Subcutaneous abdominal adipose tissue (tissue), 5 donors: Measurements from ENCODE around the gene PLAAT2.
A peak's percentile ranks its signal among the peaks of the same experiment; 100 is the strongest.
"Not testable (repeated sequence)": the region's sequence is repeated elsewhere in the genome, so short reads cannot be mapped to it uniquely, and the experiment has no call there.

Experiments
- H3K27ac ChIP-seq: one replicate; pipeline ENCODE4 v1.7.0; 2013; ENCODE audit warnings: low read depth, mild to moderate bottlenecking, inconsistent platforms, low read length, moderate library complexity
- H3K27me3 ChIP-seq, 5 donors: one replicate each; pipeline ENCODE4 v1.7.0; 2013; ENCODE audit warnings: low read length in 5 of 5, inconsistent platforms in 1 of 5; ENCODE audit not compliant: control insufficient read depth in 5 of 5, insufficient read depth in 4 of 5
- H3K36me3 ChIP-seq, 5 donors: one replicate each; pipeline ENCODE4 v1.7.0; 2013; ENCODE audit warnings: low read length in 5 of 5; ENCODE audit not compliant: control insufficient read depth in 5 of 5, insufficient read depth in 5 of 5
- H3K4me1 ChIP-seq, 5 donors: one replicate each; pipeline ENCODE4 v1.7.0; 2013; ENCODE audit warnings: low read length in 5 of 5, mild to moderate bottlenecking in 3 of 5, moderate library complexity in 1 of 5; ENCODE audit not compliant: control insufficient read depth in 5 of 5, insufficient read depth in 5 of 5
- H3K4me3 ChIP-seq, 5 donors: one replicate each; pipeline ENCODE4 v1.7.0; 2013; ENCODE audit warnings: low read length in 5 of 5, low read depth in 1 of 5
- H3K9ac ChIP-seq, 5 donors: one replicate each; pipeline ENCODE4 v1.7.0; 2013; ENCODE audit warnings: low read length in 5 of 5, mild to moderate bottlenecking in 4 of 5, moderate library complexity in 3 of 5
- H3K9me3 ChIP-seq, 5 donors: one replicate each; pipeline ENCODE4 v1.7.0; 2013; ENCODE audit warnings: low read length in 5 of 5; ENCODE audit not compliant: control insufficient read depth in 5 of 5
- donor health status: healthy.
- donor health status: healthy.
- donor health status: healthy.
- donor health status: healthy.
- donor health status: healthy.

PLAAT2 gene

DNA sequence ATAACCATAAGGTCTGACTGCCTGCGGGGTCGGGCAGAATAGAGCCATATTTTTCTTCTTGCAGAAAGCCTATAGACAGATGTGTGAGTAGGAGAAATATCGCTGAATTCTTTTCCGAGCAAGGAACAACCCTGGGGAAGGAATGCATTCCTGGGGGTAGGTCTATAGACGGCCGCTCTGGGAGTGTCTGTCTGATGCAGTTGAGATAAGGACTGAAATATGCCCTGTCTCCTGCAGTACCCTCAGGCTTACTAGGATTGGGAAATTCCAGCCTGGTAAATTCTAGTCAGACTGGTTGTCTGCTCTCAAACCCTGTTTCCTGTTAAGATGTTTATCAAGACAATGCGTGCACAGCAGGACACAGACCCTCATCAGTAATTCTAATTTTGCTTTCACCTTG lies 18.0 kb upstream of the PLAAT2 start:
- Histone ChIP-seq H3K36me3 (peaks cover 28 to 55% (median 42%) of the 10 kb centered on the region in 5 donors), H3K4me1 (peaks cover 0 to 30% (median 16%) of the 10 kb centered on the region in 5 donors), H3K9me3 (peaks cover 0 to 11% (median 7%) of the 10 kb centered on the region in 5 donors), H3K27ac (peak overlapping the region; percentile 33)
- H3K9ac ChIP-seq, H3K4me3 ChIP-seq, H3K27me3 ChIP-seq: not testable (repeated sequence)

DNA sequence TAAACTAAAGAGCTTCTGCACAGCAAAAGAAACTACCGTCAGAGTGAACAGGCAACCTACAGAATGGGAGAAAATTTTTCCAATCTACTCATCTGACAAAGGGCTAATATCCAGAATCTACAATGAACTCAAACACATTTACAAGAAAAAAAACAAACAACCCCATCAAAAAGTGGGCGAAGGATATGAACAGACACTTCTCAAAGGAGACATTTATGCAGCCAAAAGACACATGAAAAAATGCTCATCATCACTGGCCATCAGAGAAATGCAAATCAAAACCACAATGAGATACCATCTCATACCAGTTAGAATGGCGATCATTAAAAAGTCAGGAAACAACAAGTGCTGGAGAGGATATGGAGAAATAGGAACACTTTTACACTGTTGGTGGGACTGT lies 15.7 kb upstream of the PLAAT2 start:
- not testable (repeated sequence) for H3K9ac ChIP-seq, H3K27ac ChIP-seq, H3K4me3 ChIP-seq, H3K27me3 ChIP-seq
- Histone ChIP-seq H3K36me3 (peaks cover 21 to 56% (median 38%) of the 10 kb centered on the region in 5 donors), H3K4me1 (peaks cover 9 to 48% (median 39%) of the 10 kb centered on the region in 5 donors), H3K9me3 (peaks cover 0 to 11% (median 7%) of the 10 kb centered on the region in 5 donors)

DNA sequence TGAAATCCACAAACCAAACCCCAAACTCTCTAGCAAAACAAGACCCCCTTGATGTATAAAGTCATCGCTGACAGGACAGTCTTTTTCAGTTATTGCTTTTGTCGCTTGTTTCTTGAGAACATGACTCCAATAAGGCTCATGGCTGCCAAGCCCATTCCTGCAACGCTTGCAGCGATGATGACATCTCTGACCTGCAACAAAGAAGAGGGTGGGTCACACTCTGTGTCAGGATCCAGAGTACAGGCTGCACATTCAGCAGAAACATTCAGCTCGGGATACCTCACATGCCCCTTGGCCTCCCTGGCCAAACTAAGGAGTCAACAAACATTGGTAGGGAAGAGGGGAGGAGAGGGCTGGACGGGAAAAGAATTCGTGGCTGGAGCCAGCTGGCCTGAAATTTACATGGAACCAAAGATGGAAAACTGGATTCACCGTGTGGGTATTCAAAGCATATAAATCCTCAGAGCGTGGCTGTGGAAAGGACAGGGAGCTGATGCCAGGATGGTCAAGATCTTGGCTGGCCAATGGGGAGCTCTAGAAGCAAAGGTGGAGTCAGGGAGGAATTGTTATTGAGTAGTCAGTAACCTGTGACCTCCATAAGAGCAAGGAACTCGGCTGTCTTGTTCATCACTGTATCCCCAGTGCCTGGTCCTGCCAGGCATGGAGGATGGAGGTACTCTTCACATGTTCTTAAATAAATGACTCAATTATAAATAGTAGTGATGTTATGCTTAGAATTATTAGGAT lies 11.8 kb upstream of the PLAAT2 start:
- H3K27ac ChIP-seq: peak overlapping the region; percentile 85
- H3K9me3 ChIP-seq: peaks cover 0 to 5% (median 3%) of the 10 kb centered on the region in 5 donors
- H3K9ac ChIP-seq: peak overlapping the region in 2 of 5 donors; percentile 6 to 23
- peak overlapping the region; percentile 8 to 59 (median 43) for H3K4me3 ChIP-seq
- peaks cover 7 to 28% (median 10%) of the 10 kb centered on the region in 5 donors for H3K36me3 ChIP-seq
- H3K4me1 ChIP-seq: peaks cover 11 to 34% (median 31%) of the 10 kb centered on the region in 5 donors
- no peaks in the 10 kb centered on the region for H3K27me3 ChIP-seq

DNA sequence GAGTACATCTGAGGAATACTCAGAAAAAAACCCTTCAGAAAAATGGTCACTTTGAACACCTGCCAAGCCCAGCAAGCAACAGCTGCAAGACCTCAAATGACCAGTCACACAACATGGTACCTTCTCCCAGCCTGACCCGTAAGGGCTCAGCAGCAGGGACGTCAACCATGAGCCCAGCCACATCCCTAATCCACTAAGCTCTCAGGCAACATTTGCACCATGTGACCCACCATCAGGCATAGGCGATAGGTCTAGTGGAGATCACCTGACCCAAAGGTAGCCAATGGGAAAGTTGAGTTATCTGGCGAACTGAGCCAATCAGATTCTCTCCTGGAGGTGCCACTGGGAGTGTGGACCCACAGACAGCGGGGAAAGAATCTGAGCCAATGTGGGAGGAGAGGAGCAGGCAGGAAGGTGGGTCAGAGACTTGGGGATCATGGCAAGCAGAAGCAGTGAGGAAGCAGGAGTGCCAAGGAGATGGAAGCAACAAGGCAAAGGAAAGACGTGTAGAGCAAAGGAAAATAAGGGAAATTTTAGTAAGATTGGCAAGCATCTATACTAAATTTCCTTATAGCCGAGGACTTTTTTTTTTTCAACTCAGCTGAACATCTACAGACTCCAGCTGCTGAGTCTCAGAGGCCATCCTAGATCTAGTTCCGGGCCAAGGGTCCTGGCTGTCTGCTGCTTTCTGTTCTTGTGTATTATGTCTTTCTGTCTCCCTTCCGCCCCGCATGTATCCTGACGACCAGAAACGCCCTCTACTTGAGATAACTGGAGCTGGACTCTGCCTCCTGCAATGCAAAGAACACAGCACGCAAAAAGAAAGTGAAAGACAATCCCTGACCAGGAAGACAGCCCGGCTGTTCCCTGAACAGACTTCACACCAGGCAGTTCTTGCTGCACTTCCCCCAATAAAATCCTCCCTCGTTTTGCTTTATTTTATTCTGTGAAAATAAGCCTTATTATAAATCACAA lies 11.0 kb upstream of the PLAAT2 start:
- Histone ChIP-seq H3K9me3 (no peaks in the 10 kb centered on the region), H3K27me3 (no peaks in the 10 kb centered on the region), H3K4me3 (peak overlapping the region; percentile 8 to 59 (median 46)), H3K36me3 (peaks cover 4 to 25% (median 7%) of the 10 kb centered on the region in 5 donors), H3K27ac (peak overlapping the region; percentile 85), H3K4me1 (peaks cover 11 to 34% (median 31%) of the 10 kb centered on the region in 5 donors), H3K9ac (peak overlapping the region in 2 of 5 donors; percentile 6 to 23)

DNA sequence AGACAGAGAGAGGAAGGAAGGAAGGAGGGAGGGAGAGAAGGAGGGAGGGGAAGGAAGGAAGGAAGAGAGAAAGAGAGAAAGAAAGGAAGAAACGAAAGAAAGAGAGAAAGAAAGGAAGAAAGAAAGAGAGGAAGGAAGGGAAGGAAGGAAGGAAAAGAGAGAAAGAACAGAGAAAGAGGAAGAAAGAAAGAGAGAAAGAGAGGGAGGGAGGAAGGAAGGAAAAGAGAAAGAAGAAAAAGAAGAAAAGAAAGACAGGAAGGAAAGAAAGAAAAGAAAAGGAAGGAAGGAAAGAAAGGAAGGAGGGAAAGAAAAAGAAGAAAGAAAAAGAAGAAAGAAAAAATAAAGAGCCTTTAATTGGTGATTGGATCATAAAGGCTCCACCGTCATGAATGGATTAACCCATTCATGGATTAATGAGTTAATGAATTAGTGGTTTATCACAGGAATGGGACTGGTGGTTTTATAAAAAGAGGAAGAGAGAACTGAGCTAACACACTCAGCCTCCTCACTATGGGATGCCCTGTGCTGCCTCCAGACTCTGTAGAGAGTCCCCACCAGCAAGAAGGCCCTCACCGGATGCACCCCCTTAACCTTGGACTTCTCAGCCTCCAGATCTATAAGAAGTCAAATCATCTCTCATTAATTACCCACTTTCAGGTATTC lies 9.0 kb upstream of the PLAAT2 start:
- H3K9me3 ChIP-seq: no peaks in the 10 kb centered on the region
- H3K4me1 ChIP-seq: peaks cover 11 to 45% (median 36%) of the 10 kb centered on the region in 5 donors
- no peak overlapping the region for H3K4me3 ChIP-seq
- H3K9ac ChIP-seq: no peak overlapping the region
- H3K27me3 ChIP-seq: no peaks in the 10 kb centered on the region
- peak overlapping the region; percentile 49 for H3K27ac ChIP-seq
- H3K36me3 ChIP-seq: peaks cover 4 to 25% (median 7%) of the 10 kb centered on the region in 5 donors

DNA sequence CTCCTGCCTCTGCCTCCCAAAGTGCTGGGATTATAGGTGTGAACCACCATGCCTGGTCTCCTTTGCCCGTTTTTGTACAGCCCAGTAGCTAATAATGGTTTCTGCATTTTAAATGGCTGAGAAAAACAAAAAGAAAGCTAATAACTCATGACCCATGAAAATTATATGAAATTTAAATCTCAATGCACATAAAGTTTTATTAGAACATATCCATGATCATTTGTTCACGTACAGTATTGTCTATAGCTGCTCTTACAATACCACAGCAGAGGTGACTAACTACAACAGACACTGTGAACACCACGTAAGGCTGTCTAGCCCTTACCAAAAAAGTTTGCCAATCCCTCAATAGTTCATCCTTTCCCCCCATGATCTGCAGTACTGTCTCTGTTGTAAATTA lies 6.4 kb upstream of the PLAAT2 start:
- H3K27ac ChIP-seq: no peak overlapping the region
- peaks cover 7 to 30% (median 23%) of the 10 kb centered on the region in 5 donors for H3K4me1 ChIP-seq
- H3K4me3 ChIP-seq: no peak overlapping the region
- no peaks in the 10 kb centered on the region for H3K27me3 ChIP-seq
- H3K36me3 ChIP-seq: peaks cover 4 to 11% (median 7%) of the 10 kb centered on the region in 5 donors
- H3K9me3 ChIP-seq: no peaks in the 10 kb centered on the region
- H3K9ac ChIP-seq: no peak overlapping the region

DNA sequence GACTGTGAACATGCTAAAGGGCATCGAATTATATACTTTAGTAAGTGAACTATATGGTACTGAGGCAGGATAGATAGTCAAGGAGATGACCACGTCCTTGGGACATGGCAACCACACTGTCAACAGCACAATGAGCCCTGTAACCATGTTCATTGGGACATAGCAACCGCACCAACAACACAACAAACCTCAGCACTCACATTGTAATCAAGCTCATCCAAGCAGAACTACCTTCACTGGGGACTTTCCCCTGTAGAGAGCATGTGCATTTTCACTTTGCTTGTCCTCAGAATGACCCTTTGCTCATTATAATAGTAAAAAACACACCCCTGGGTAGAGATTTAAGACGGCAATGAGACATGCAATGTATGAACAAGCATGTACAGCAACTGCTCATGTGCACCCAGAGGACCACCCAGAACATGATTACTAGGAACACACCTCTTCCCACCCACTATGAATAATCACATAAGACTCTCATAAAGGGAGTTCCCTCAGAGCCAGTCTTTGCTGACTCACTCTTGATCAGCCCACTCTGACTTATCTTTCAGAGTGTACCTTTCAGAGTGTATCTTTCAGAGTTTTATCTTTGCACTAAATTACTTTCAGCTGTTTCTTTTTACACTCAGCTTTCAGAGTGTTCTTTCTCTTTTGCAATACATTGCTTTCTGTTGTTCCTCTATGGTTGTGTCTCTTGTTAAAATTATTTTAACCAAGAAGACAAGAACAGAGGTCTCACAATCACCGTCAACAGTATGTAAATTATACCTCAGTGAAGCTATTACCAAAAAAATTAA lies 4.1 kb upstream of the PLAAT2 start:
- H3K27me3 ChIP-seq: no peaks in the 10 kb centered on the region
- peak overlapping the region; percentile 45 for H3K27ac ChIP-seq
- peaks cover 0 to 15% (median 12%) of the 10 kb centered on the region in 5 donors for H3K4me1 ChIP-seq
- H3K9ac ChIP-seq: no peak overlapping the region
- H3K36me3 ChIP-seq: no peaks in the 10 kb centered on the region
- H3K4me3 ChIP-seq: no peak overlapping the region
- H3K9me3 ChIP-seq: no peaks in the 10 kb centered on the region

DNA sequence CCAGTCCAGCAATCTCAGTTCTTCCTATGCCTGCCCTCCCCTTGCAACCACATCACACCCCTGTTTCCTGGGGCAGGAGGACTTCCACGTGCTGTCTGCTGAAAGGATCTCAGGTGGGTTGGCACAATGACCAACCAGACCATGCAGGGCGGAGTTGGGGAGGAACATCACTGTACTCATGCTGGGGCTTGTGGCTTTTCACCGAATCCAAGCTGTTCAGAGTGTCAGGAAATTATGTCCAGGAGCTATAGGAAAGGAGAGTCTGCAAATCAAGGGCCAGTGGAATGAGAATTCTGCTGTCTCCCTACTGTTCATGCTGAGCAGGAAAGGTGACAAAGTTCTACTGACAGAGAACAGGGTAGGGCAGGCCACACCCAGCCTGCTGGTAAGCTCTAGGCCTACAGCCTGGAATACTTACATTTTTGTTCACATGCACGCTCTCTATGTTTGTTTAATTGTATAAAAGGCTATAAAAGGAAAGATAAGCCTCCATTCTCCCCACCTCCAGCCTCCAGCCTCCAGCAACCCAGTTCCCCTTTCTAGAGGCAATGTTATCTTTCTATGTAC lies 1.7 kb upstream of the PLAAT2 start:
- H3K9me3 ChIP-seq: no peaks in the 10 kb centered on the region
- no peak overlapping the region for H3K4me3 ChIP-seq
- no peak overlapping the region for H3K27ac ChIP-seq
- H3K27me3 ChIP-seq: no peaks in the 10 kb centered on the region
- no peak overlapping the region for H3K9ac ChIP-seq
- H3K36me3 ChIP-seq: no peaks in the 10 kb centered on the region
- peaks cover 0 to 33% (median 27%) of the 10 kb centered on the region in 5 donors for H3K4me1 ChIP-seq
